ENCODE measurements around the gene SHISA2.

GRCh38 chr13:26051231-26051656 is 572 bp downstream of the SHISA2 start:
- no peak for TF ChIP-seq POLR2A (IDR thresholded peaks at IDR 0.05)
- no peak for TF ChIP-seq CTCF (IDR thresholded peaks at IDR 0.05)

All from vagina (tissue), 2 donors.